GM19452 (cell line): ENCODE data around the gene TFB2M.
"Not testable (repeated sequence)": the region's sequence is repeated elsewhere in the genome, so short reads cannot be mapped to it uniquely, and the experiment has no call there.

Source experiments
- ATAC-seq: cut with Tn5 transposase; IDR thresholded peaks from one replicate; pipeline ENCODE4 v1.9.1; 2021; ENCODE audit not compliant: unreplicated experiment

The TFB2M gene

DNA sequence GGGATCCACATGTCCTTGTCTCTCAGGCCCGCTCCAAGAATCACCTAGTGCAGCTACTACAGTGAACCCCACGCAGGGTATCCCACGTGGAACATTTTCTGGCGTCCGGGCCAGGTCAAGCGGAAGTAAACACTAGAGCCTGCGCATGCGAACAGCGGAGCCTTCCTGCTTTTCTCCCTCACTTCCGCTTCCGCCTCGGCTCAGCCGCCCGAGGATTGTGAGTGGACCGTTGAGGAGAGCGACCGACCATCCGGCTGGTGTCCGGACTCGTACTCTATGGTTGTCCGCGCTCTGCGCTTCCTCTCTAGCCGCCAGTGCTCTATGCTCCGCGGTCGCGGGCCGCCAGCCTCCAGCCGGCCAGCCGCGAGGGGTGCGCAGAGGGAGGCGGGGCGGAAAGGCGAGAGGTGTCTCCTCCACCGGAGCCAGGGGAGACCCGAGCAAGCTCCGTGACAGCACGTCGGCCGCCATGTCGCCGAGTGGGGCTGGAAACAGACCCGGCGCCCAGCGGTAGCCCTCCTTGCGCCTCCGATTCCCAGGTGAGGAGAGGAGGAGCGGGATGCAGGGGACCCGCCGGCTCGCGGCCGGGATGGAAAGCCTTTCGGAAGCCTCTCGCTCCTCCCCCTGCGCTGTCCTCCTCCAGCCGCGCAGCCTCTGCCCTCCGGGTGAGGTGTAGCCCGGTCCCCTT lies at the start of gene TFB2M, which contains the start of gene CNST:
Gene TFB2M, minus strand, starts transcription at position 134 of the 685 bp plus-strand sequence. Its CDS starts 123 bp downstream, at position 11.
Gene CNST, plus strand, starts transcription at position 329 of the 685 bp plus-strand sequence. CDS start 25,107 bp downstream, outside the sequence.
- peak; percentile 91 for ATAC-seq

- ATAC-seq: no peak
Measured at GRCh38 chr1:246613096-246613758, 47.2 kb upstream of the TFB2M start.

- ATAC-seq: no peak
Measured at GRCh38 chr1:246609632-246610031, 43.6 kb upstream of the TFB2M start.

GRCh38 chr1:246608616-246609376 lies 42.7 kb upstream of the TFB2M start:
- ATAC-seq: peak; percentile 79

DNA sequence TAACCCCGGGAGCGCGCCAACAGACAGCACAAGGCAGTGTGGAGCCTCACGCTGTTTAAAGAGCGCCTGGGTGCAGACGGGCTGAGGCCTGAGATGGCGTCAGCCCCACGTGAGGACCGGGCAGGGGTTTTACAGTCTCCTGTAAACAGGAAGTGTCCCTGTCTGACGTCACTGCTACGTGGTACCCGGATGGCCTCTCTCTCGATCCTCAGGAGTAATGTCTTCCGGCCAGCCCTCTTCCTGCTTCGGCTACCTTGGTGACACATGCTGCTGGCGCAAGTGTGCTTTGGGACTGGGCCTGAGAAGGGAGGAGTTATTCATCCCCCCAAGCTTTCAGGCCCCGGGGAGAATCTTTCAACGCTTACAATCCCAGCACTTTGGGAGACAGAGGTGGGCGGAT lies 41.4 kb upstream of the TFB2M start:
- ATAC-seq: no peak

GRCh38 chr1:246605231-246605630 lies 39.2 kb upstream of the TFB2M start:
- ATAC-seq: not testable (repeated sequence)

GRCh38 chr1:246602194-246602593 lies 36.1 kb upstream of the TFB2M start:
- ATAC-seq: peak; percentile 56

DNA sequence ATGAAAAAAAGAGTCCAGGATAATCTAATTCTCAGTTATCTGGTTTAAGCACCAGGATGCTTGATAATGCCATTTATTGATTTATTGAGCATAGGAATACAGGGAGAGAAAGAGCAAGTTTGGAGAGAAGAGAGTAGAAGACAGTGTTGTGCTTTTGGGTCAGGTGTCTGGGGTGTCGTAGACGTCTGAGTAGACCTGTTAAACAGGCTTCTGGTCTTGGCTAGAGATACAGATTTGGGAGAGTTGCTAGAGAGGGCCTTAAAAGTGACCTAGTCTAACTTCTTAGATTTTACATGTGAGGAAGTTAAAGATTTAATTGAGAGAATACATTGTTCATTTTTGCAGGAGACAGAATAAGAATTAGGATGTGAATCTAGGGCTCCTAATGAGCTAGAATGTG lies 34.5 kb upstream of the TFB2M start:
- no peak for ATAC-seq

- ATAC-seq: no peak
Measured at GRCh38 chr1:246599315-246599714, 33.3 kb upstream of the TFB2M start.

- ATAC-seq: no peak
Measured at GRCh38 chr1:246597971-246598370, 31.9 kb upstream of the TFB2M start.

DNA sequence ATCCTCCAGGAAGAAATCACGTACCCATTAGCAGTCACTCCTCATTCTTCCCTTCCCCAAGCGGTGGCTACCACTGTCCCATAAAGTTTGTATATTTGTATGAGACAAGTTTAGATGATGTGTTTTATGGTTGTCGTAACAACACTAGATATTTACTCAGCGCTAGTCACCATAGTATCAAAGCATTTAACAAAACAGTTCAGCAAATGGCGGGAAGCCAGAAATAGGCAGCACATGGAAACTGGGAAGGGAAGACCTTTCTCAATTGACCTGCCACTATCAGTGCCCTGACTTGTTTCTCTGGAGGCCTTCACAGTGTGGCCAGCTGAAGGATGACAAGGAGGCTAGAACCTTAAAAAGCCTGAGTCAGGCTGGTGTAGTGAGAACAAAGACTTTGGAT lies 31.3 kb upstream of the TFB2M start:
- ATAC-seq: no peak

GRCh38 chr1:246595146-246595545 lies 29.1 kb upstream of the TFB2M start:
- ATAC-seq: no peak

- ATAC-seq: no peak
Measured at GRCh38 chr1:246592695-246593094, 26.6 kb upstream of the TFB2M start.

DNA sequence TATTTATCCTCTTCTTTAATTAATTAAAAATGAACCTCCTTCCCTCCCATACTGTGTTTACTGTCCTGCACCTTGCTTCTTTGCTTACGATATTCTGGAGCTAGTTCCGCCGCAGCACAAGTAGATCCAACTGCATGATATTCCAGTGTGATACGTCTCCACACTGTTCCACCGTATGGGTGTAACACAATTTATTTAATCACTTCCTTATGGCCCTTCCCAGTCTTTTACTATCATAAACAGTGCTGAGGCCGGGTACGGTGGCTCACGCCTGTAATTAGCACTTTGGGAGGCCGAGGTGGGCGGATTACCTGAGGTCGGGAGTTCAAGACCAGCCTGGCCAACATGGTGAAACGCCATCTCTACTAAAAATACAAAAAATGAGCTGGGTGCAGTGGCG lies 25.9 kb upstream of the TFB2M start:
- no peak for ATAC-seq

DNA sequence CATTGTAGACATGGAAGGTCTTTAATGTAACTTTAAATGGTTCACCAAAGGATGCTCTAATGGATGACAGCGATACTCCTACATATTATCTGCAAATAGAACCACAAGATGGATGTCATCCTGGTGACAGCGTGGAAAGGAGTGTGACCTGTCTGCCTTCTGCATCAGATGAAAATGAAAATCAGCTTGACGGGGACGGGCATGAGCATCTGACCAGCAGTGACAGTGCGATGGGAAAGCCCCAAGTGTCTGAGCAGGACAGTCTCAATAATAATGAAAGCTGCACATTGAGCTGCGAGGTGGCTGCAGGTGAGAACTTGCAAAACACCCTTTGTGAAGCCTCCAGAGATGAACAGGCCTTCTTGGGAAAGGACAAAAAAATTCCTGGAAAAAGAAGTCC lies 25.4 kb upstream of the TFB2M start:
- ATAC-seq: peak; percentile 95

DNA sequence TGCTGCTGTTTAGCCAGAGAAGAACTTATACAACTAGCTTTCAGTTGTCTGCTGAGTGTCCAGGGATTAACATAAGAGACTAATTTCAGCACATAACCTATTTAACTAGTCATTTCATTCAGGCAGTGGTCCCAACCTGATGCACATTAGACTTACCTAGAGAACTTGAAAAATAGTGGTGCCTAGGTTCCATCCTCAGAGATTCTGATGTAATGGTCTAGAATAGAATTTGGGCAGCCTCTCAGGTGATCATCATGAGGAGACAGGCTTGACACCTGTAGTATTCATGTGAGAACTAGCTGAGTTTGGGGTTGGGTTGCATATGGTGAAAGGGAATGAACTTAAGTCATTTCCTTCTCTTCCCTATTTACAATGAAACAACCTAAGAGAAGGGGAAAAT lies 25.0 kb upstream of the TFB2M start:
- ATAC-seq: peak; percentile 36

GRCh38 chr1:246589919-246590318 lies 23.9 kb upstream of the TFB2M start:
- ATAC-seq: not testable (repeated sequence)

- no peak for ATAC-seq
Measured at GRCh38 chr1:246588159-246588721, 22.2 kb upstream of the TFB2M start.

DNA sequence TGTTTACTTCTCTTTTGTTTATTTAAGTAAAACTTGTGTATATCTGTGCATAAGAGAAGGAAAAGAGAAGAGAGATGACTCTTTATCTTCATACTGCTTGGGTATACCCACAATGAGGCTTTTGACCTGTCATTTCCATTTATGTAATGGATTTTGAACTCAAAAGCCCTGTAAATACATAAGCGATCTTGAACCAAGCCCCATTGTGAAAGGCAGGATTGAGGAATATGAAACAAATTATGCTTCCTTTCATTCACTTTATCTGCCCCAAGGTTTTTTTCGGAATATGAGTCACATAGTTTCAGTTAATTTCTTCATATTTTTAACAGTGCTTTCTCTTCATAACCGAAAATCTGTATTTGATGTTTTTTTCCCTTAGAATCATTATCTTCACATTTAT lies 21.5 kb upstream of the TFB2M start:
- ATAC-seq: no peak

- no peak for ATAC-seq
Measured at GRCh38 chr1:246587032-246587431, 21.0 kb upstream of the TFB2M start.

- no peak for ATAC-seq
Measured at GRCh38 chr1:246583448-246584185, 17.6 kb upstream of the TFB2M start.
